Choroid plexus epithelial cell (primary cell): ENCODE data around the gene ITK.

Source experiments
- DNase-seq: peaks from one replicate; pipeline ENCODE4 v3.0.0-alpha.2; 2010; ENCODE audit warnings: low read depth
- H3K4me3 ChIP-seq: 2 replicates; pipeline ENCODE4 v1.5.1; 2011; ENCODE audit warnings: low read depth, mild to moderate bottlenecking, control low read depth, low read length, moderate library complexity
- TF ChIP-seq, protein P1 (sequence below): conservative IDR thresholded peaks from 2 replicates; pipeline ENCODE4 v1.5.1; 2011; ENCODE audit warnings: low read depth, mild to moderate bottlenecking, control low read depth, inconsistent platforms, low read length, moderate library complexity

The ITK gene

DNA sequence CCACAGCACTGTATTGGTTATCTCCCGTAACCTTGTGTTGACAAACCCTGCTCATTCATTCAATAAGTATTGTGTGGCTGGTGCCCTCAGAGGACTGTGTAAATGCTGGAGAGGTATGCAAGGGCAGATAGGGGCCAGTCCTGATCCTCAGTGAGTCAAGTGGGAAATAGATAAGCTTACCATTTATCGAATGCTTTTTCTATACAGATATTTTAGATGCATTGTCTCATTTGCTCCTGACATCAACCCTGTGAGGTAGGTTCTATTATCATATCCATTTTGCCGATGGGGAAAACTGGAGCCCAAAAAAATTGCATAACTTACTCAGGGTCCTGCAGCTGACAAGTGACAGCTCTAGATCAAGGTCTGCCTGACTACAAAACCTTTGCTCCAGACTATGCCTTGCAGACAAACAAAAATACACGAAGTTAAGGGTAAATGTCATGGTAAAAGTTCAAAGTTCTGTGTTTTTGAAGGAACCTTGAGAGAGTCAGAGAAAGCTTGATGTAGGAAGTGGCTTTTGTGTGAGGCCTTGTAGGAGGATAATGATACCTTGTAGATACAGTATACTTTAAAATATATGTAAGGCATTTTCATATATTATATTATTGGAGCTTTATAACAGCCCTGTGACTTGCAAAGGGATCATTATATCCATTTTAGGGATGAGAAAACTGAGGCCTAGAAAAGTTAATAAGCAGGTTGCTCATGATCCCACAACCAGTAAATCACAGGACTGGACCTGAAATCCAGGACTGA, 107.9 kb downstream of the ITK start:
- H3K4me3 ChIP-seq, result no peak overlapping the region
- TF ChIP-seq, protein P1, sequence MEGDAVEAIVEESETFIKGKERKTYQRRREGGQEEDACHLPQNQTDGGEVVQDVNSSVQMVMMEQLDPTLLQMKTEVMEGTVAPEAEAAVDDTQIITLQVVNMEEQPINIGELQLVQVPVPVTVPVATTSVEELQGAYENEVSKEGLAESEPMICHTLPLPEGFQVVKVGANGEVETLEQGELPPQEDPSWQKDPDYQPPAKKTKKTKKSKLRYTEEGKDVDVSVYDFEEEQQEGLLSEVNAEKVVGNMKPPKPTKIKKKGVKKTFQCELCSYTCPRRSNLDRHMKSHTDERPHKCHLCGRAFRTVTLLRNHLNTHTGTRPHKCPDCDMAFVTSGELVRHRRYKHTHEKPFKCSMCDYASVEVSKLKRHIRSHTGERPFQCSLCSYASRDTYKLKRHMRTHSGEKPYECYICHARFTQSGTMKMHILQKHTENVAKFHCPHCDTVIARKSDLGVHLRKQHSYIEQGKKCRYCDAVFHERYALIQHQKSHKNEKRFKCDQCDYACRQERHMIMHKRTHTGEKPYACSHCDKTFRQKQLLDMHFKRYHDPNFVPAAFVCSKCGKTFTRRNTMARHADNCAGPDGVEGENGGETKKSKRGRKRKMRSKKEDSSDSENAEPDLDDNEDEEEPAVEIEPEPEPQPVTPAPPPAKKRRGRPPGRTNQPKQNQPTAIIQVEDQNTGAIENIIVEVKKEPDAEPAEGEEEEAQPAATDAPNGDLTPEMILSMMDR, result no peak
- no peak for DNase-seq

DNA sequence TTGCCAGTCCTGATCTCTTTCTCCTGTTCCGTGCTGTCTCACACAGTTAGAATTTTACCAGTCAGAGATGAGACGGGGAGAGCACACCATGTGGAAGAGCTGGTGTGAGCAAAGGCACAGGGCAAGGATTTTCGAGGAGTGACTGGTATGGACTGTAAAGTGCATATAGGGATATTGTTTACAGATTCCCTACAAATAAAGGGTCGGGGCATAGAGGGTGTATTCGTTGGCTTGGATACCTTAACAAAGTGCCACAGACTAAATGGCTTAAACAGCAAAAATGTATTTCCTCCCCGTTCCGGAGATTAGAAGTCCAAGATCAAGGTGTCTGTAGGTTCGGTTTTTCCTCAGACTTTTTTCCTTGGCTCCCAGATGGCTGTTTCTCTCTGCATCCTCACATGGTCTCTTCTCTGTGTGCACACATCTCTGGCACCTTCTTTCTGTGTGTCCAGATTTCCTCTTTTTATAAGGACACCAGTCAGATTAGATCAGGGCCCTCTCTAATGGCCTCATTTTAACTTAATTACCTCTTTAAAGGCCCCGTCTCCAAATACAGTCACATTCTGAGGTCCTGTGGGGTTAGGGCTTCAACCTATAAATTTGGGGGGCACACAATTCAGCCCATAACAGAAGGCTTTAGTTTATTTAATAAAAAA, 108.7 kb downstream of the ITK start:
- TF ChIP-seq, protein P1, result no peak
- no peak overlapping the region for H3K4me3 ChIP-seq
- DNase-seq, result no peak

DNA sequence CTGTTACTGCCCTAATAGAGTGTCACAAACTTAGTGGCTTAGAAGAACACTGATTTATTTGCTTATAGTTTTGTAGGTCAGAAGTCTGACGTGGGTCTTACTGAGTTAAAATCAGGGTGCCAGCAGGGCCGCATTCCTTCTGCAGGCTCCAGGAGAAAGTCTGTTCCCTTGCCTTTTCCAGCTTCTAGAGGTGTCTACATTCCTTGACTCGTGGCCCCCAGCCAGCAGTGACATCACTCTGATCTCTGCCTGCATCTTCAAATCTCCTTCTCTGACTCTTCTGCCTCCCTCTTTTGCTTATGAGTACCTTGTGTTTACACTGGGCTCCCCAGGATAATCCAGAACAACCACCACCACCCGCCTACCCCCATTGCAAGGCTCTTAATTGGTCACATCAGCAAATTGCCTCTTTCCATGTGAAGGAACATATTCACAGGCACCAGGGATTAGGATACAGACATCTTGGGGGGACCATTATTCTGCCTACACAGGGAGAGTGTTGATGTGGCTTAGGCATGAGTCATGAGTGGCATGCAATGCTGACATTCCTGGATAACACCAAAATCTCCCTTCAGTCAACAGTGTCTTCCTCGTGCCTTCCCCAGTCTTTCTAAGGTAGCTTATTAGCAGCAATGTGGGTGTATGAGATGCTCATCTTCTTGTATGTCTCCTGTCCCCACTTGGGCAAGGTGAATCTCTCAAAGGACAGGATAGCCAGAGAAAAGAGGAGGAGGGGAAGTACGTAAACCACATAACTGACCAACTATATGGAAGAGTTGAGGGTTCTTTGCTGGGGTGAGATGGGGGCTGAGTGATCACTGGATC, 109.7 kb downstream of the ITK start:
- DNase-seq, result peak; percentile 41
- H3K4me3 ChIP-seq, result no peak overlapping the region
- TF ChIP-seq, protein P1, result no peak

DNA sequence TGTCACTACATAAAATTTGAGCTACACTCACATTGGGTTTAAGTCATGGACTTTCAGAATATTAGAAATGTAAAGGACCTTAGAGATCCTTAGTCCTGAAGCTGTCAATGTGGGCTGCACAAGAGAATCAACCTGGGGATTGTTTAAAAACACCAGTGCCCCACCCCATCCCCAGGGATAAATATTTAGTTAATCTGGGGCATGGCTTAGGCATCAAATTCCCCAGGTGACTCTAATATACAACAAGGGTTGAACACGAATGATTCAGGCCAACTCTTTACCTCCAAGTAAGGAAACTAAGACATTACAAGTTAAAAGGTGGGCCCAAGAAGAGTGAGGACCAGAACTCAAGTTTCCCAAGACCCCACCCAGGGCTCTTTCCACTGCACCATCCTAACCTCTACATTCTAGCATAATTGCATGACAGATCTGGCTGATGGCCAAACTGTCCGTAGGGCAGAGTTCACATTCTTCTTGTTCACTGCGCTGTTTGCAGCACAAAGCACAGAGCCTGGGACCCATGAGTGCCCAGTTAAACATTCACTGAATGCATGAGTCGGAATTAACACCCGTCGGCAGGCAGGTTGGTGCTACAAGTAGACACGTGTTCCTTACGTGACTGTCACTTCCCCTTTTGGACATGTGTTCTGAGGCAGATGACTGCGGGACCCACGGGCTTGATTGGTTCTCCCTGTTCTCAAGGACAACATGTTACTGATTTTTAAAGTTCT, 110.5 kb downstream of the ITK start:
- peak; percentile 62 for DNase-seq
- TF ChIP-seq, protein P1, result no peak

GRCh38 chr5:157292599-157292998, 112.0 kb downstream of the ITK start:
- TF ChIP-seq, protein P1, result no peak
- no peak for DNase-seq
- no peak overlapping the region for H3K4me3 ChIP-seq

More for the DNA sequence above, 110.5 kb downstream of the ITK start:
- H3K4me3 ChIP-seq, result no peak overlapping the region

DNA sequence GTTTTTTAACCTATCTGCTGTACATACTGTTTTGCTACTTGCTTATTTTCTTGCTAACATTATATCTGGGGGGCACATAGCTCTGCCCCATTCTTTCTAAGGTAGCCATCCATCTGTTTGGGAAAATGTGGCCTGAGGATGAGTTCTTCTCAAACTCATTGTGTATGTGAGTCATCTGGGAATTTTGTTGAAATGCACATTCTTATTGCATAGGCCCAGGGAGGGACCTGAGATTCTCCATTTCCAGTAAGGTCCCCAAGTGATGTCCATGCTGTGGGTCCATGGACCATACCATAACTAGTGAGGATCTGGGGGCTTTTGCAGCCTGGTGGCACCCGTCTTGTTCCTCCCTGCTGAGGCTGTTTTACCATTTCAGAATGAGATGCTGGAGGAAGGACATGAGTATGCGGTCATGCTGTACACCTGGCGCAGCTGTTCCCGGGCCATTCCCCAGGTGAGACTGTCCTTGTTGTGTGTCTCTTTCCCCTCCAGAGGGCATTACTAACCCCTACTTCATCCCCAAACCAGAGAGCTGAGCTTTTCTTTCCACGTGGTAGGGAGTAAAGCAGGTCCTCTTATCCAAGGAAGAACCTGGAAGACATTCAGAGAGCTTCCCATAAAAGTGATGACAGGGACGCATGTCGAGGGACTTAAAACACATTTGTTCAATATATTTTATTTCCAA, 113.9 kb downstream of the ITK start:
- TF ChIP-seq, protein P1, result no peak
- no peak for DNase-seq

More for the DNA sequence above, 113.9 kb downstream of the ITK start:
- H3K4me3 ChIP-seq, result no peak overlapping the region
